C4-2B (cell line): ENCODE results near the gene AUTS2.

ENCODE experiments used
- ZFX ChIP-seq: fragments of 450-650 bp; IDR thresholded peaks from 2 replicates; pipeline ENCODE4 v1.6.1; 2017
- TF ChIP-seq, protein P1 (sequence below): fragments of 450-650 bp; conservative IDR thresholded peaks from 2 replicates; pipeline ENCODE4 v1.5.1; 2017; ENCODE audit warnings: mild to moderate bottlenecking

DNA sequence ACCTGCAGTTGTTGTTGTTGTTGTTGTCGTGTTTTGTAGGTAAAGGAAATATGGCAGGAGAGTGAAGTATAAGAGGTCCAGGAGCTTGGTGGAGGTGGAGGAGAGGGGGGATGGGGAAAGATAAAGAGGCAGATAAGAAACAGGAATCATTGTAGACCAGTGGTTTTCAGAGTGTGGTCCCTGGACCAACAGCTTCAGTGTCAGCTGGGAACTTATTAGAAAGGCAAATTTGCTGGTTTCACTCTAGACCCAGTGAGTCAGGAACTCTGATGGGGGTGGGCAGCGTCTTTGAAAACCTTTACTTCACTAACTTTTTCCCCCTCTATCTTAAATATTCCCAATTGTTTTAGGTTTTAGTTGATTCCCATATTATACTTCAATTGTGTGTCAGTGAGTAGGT lies 241.5 kb downstream of the AUTS2 start:
- TF ChIP-seq, protein P1, sequence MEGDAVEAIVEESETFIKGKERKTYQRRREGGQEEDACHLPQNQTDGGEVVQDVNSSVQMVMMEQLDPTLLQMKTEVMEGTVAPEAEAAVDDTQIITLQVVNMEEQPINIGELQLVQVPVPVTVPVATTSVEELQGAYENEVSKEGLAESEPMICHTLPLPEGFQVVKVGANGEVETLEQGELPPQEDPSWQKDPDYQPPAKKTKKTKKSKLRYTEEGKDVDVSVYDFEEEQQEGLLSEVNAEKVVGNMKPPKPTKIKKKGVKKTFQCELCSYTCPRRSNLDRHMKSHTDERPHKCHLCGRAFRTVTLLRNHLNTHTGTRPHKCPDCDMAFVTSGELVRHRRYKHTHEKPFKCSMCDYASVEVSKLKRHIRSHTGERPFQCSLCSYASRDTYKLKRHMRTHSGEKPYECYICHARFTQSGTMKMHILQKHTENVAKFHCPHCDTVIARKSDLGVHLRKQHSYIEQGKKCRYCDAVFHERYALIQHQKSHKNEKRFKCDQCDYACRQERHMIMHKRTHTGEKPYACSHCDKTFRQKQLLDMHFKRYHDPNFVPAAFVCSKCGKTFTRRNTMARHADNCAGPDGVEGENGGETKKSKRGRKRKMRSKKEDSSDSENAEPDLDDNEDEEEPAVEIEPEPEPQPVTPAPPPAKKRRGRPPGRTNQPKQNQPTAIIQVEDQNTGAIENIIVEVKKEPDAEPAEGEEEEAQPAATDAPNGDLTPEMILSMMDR, result no peak
- no peak for TF ChIP-seq ZFX
